Right lobe of liver (tissue), 4 donors: ENCODE results near the gene MAGI1.

Source experiments
- CTCF ChIP-seq, 4 donors: fragments of 200-600 bp in 3 of 4; fragments of 450-650 bp in 1 of 4; IDR thresholded peaks; one replicate each; pipeline versions ENCODE4 v1.5.1 to v1.8.0; 2016 to 2022; ENCODE audit warnings: antibody characterized with exemption in 4 of 4, mild to moderate bottlenecking in 2 of 4
- POLR2A ChIP-seq: fragments of 450-650 bp; IDR thresholded peaks from one replicate; pipeline ENCODE4 v1.6.1; 2017; ENCODE audit warnings: antibody characterized with exemption, mild to moderate bottlenecking
- donor health status: DM: no; HTN: no; CAD: no.
- donor health status: DM: no; HTN: no; CAD: no.
- donor health status: DM: no; HTN: yes; CAD: no.

GRCh38 chr3:65996589-65996988 is 42.1 kb downstream of the MAGI1 start:
- TF ChIP-seq CTCF (IDR thresholded peaks at IDR 0.05): no peak
- no peak for TF ChIP-seq POLR2A
